Renal cortical epithelial cell (primary cell): Measurements from ENCODE around the gene UVRAG. TPM values are rescaled to one million over a fixed set of nuclear protein-coding genes. Genes with fewer than 3 reads are reported as not detected.
"Not testable (repeated sequence)": the region's sequence is repeated elsewhere in the genome, so short reads cannot be mapped to it uniquely, and the experiment has no call there.

Experiments used
- DNase-seq: peaks from one replicate; pipeline ENCODE4 v3.0.0-alpha.2; 2011; ENCODE audit warnings: low read depth
- total RNA-seq: library from RNA; depleted of rRNA; stranded (reverse); fragments of >200 nt; gene quantifications from 2 replicates; pipeline ENCODE4 v1.2.3, GENCODE V29; 2014

Gene UVRAG
- total RNA-seq, 1 donor from 2014 or later, result 17.7 TPM

- no peak for DNase-seq
Observed at GRCh38 chr11:76013526-76013925, 198.5 kb downstream of the UVRAG start.

GRCh38 chr11:76023236-76024068 lies 208.4 kb downstream of the UVRAG start:
- no peak for DNase-seq

DNA sequence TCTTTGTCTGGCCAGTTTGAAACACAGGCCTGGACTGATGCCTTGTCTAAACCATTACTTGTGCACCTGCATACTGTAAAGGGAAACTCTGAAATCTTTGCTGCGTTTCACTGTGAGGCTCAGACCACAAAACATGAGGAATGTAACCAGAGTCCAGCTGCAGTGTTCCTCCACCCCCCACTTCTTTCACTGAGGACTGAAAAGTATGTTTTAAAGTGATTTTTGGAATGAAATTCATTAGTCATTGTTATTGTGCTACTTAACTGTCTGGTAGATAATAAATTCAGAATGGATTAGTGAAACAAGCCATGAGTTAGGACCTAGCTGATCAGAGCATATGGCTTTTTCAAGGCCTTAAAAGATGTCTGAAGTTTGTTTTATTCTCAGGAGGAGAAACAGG lies 210.1 kb downstream of the UVRAG start:
- peak; percentile 32 for DNase-seq

GRCh38 chr11:76025817-76026216 lies 210.8 kb downstream of the UVRAG start:
- DNase-seq, result no peak

- DNase-seq, result no peak
Observed at GRCh38 chr11:76026281-76026680, 211.3 kb downstream of the UVRAG start.

GRCh38 chr11:76026862-76027261 lies 211.9 kb downstream of the UVRAG start:
- DNase-seq, result no peak

DNA sequence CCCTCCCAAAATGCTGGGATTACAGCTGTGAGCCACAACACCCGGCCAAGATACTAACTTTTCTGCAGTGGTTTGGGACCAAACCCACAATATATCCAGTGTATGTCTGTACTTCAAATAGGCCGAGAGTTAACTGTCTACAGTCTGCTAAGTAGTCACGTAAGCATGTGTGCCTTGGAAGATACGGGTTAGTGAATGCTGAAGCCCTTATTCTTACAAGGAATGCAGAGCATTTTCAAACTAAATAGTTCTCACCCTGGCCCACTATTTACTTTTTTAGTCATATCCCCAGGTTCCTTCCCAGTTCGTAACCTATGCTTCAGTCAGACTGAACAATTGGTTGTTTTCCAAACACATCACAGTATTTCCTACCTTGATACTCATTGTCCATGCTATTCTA lies 215.3 kb downstream of the UVRAG start:
- DNase-seq, result peak; percentile 63

- peak; percentile 9 for DNase-seq
Observed at GRCh38 chr11:76030968-76031590, 216.1 kb downstream of the UVRAG start.

- DNase-seq, result no peak
Observed at GRCh38 chr11:76033699-76034098, 218.7 kb downstream of the UVRAG start.

DNA sequence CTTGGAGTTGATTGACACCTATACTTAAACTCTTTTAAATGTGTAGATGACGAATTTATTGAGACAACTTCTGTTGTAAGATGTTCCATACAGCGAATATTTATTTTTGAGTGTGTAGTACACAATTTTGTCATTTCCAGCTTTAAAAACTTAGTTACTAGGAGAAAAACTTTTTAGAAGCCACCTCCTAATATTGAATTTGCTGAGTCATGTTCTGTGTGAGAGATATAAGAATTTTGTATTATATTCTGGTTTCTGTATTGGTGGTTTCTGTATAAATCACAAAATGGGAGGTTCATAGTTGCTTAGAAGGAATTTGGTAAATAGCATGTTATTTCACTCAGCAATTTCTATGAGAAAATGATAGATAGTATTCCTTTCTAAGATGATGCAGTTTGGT lies 220.0 kb downstream of the UVRAG start:
- no peak for DNase-seq

DNA sequence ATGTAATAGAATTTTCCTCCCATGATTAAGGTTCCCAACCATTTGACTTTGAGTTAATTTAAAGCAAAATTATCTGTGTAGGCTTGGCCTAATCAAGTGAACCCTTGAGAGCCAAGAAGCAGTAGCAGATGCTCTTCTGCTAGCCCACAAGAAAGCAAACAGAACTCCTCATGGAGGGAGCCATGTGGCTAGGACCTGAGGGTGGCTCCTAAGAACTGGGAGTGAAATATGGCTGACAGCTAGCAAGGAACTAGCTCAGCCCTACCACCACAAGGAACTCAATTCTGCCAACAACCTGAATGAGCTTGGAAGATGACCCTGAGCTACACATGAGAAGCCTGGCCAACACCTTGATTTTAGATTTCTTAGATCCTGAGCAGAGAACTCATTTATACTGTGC lies 223.6 kb downstream of the UVRAG start:
- DNase-seq, result no peak

- no peak for DNase-seq
Observed at GRCh38 chr11:76041208-76041607, 226.2 kb downstream of the UVRAG start.

DNA sequence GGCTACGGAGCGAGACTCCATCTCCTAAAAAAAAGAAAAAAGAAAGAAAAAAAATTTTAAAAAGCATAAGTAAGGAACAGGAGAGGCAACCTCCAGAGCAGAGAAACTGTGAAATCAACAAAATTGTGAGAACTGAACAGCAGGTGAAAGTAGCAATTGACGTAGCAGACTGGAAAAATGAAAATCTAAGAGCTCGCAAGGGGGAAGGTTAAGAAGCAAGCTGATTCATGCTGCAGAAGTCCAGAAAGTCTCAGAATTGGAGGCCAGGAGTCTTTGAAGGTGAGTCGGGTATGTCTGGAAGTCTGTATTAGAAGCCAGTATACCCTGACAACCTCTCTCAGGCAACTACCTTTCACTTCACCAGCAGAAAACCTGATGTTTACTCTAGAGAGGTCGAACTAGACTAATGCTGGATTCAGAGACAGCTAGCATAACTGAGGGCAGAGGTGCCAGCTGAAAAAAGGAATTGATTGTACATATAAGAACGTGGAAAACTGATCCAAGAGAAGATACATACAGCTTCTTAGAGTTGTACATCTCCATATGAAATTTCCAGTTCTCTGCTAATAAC lies 229.8 kb downstream of the UVRAG start:
- DNase-seq, result no peak

DNA sequence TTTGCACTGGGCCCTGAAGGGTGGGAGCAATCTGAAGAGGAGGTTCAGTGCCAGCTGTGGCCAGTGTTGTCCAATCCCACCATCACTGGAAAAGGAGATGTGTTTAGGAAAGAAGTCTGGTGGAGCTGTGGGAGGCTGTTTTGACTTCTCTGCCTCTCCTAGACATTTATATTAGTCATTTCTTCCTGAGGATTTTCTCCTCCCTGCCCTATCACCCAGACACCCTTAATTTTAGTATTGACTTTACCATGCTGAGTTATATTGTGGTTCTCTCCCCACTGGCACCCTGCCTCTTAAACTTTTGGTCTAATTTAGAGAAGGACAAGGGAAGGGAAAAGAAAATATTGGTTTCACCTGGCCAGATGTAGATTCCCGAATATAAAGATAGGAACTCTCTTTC lies 232.2 kb downstream of the UVRAG start:
- no peak for DNase-seq

GRCh38 chr11:76047766-76048165 lies 232.8 kb downstream of the UVRAG start:
- no peak for DNase-seq

DNA sequence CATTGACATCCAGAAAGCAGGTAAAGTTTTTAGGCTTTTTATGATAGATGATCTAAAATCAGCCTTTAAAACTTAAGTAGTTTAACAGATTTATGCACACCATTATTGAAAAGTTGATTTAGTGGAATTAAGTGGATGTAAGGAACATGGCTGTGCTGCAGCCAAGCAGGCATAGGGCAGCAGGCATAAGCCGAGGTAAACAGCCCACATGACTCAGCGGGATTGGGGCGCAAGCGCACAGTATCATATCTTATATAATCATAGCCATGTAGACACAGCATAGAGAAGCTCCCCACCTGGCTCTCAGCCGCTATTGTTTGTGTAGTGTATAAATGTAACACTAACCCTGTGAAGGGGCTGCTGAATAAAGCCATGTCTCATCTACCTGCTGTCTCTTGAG lies 233.8 kb downstream of the UVRAG start:
- no peak for DNase-seq

DNA sequence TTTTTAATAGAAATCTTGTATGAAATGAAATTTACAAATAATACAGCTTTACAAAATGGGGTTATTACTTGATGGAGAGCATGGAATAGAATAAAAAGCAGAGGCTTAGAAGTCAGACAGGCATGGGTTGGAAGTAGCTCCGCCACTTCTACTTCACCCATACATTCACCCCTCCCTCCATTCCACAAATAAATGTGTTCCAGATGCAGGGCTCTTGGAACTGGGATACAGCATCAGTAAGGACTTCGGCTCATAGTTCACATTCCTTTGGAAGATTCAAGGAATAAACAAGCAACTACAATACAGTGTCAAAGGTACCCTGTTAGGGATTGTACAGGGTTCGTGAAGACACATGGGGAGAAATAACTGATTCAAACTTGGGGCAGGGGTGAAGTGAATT lies 234.5 kb downstream of the UVRAG start:
- no peak for DNase-seq

DNA sequence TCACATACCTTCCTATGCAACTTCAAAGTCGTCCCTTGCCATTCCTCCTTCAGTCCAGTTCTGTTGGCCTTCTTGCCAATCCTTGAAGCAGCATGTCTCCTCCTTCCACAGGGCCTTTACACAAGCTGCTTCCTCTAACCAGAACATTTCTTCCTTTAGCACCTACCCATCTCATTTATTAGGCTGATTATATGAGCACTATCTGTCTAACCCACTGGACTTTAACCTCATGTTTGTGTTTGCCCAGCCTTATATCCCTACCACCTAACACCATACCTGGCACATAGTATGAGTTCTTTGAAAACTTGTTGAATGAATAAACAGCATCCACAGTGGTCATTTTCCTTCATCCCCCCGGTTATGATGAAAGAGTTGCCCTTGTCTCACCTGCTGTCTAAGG lies 236.9 kb downstream of the UVRAG start:
- no peak for DNase-seq

GRCh38 chr11:76054330-76054729 lies 239.3 kb downstream of the UVRAG start:
- DNase-seq, result no peak

GRCh38 chr11:76056876-76057275 lies 241.9 kb downstream of the UVRAG start:
- DNase-seq, result no peak

GRCh38 chr11:76060475-76061036 lies 245.5 kb downstream of the UVRAG start:
- not testable (repeated sequence) for DNase-seq

DNA sequence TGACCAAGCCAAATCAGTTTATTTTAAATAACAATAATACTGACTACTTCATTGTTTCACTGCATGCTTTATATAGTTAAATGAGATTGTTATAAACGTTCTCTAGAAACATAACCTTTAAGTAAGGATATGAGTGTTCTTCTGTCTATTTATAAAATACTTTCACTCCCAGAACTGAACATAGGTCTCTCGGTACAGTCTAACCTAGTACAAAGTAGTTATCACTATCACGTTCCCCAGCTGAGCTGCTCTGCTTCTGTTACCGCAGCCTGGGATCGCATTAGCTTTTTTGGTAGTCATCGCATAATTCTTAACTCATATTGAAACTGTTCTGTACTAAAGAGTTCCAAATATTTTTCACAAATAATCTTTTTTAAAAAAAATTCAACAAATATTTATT lies 247.7 kb downstream of the UVRAG start:
- no peak for DNase-seq

GRCh38 chr11:76064192-76064591 lies 249.2 kb downstream of the UVRAG start:
- no peak for DNase-seq
